Measurements from ENCODE around the gene PCGF3. TPM values are rescaled to one million over a fixed set of nuclear protein-coding genes. Genes with fewer than 3 reads are reported as not detected.
A peak's percentile ranks its signal among the peaks of the same experiment; 100 is the strongest.

The PCGF3 gene, protein sequence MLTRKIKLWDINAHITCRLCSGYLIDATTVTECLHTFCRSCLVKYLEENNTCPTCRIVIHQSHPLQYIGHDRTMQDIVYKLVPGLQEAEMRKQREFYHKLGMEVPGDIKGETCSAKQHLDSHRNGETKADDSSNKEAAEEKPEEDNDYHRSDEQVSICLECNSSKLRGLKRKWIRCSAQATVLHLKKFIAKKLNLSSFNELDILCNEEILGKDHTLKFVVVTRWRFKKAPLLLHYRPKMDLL
- total RNA-seq (2013; cell fraction: nucleolus; rRNA removed) = 137 and 138 TPM in 2 replicates
- total RNA-seq (2014; rRNA removed) (21.1 and 21.7 TPM in 2 replicates), total RNA-seq (2014; rRNA removed; fragmentation: Illumina TruSeq; extraction: Trizol) (15.0 and 15.4 TPM in 2 replicates), total RNA-seq (2021) (35.4 and 35.8 TPM in 2 replicates), polyA plus RNA-seq (2011; rRNA removed) (43.8 and 45.9 TPM in 2 replicates), polyA plus RNA-seq (2014; fragmentation: Illumina TruSeq; extraction: Trizol) (11.9 and 15.6 TPM in 2 replicates), polyA plus RNA-seq (2014; fragmentation: Nextera tagmentation; extraction: Ambion mirVana) (1 to 10 TPM; 2.2 to 4.5 TPM), polyA plus RNA-seq (2014; rRNA removed) (33.2 and 40.5 TPM in 2 replicates), polyA plus RNA-seq (2016; fragmentation: Nextera tagmentation; extraction: Ambion mirVana) (10 to 100 TPM; 14.3 to 16.2 TPM), polyA minus RNA-seq (2011; rRNA and poly(A)+ RNA removed) (54.2 and 58.7 TPM in 2 replicates), Bru-seq, nascent RNA (percentile 67 among the genes with signal in this experiment), BruChase-seq, experiment 1, labeled RNA remaining after a 6-hour chase (percentile 86 among the genes with signal in this experiment), BruChase-seq, experiment 2, labeled RNA remaining after a 2-hour chase (percentile 80 among the genes with signal in this experiment)
- 19.4 TPM for polyA plus RNA-seq (2011; ENCODE audit: low read depth)
- 43.1 and 49.1 TPM in 2 replicates for polyA plus RNA-seq (2011; cell fraction: cytosol; rRNA removed)
- 236 and 252 TPM in 2 replicates for polyA plus RNA-seq (2011; cell fraction: nucleus; rRNA removed)
- 22.8 and 29.1 TPM in 2 replicates for polyA plus RNA-seq (2012)
- polyA minus RNA-seq (2011; cell fraction: cytosol; rRNA and poly(A)+ RNA removed) = 22.6 and 24.6 TPM in 2 replicates
- polyA minus RNA-seq (2011; cell fraction: nucleus; rRNA and poly(A)+ RNA removed) = 60.6 and 74.2 TPM in 2 replicates
- long read RNA-seq, experiment 1, full-length matches to known transcripts = 3 of 8 reads
- long read RNA-seq, experiment 1, partial matches to known transcripts = 2 of 8 reads
- long read RNA-seq, experiment 1, other reads (novel, unspliced or antisense) = 3 of 8 reads
- long read RNA-seq, experiment 2, full-length matches to known transcripts = 21 of 25 reads
- long read RNA-seq, experiment 2, partial matches to known transcripts = 3 of 25 reads
- long read RNA-seq, experiment 2, other reads (novel, unspliced or antisense) = 1 of 25 reads

DNA sequence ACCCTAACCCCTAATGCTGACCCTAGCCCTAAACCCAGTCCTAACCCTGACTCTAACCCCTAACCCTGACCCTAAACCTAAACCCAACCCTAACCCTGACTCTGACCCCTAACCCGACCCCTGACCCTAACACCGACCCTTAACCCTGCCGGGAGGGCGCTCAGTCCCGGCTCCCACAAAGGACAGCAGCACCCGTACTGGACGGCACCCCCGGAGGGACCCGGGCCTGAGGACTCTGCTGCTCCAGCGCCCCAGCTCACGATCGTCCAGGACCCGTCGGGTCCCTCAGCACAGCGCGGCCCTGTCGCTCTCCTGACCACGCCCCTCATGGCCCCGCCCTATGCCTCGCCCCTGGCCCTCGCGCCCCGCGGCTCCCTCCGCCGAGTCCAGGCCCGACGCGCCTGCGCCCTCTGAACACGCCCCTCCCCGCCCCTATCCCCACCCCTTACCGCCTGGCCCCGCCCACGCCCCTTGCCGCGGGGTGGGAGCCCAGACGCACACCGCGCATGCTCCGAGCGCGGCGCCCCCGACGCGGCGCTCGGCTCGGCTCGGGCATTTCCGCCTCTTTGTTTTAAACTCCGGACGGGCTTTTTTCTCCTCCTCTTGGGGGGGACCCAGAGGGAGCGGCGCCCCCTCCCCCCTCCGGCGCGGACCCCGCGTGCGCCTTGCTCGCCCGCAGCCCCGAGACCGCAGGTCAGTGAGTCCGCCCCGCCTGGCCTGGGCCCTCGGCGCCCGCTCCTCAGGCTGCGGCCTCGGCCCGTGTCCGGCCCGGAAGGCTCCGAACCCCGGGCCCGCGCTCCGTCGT lies at the start of gene PCGF3:
Gene PCGF3, plus strand, starts transcription at position 555 of the 805 bp plus-strand sequence. CDS start 27,849 bp downstream, outside the sequence.
- Histone ChIP-seq H3K4me2 (ENCODE audit: control insufficient read depth, insufficient read depth) (peak within 1 kb of the TSS; percentile 86), H2AFZ (ENCODE audit: control insufficient read depth, low read depth, low read length) (peak within 1 kb of the TSS; percentile 81), H3K4me1 (ENCODE audit: control insufficient read depth, insufficient read depth, low read length) (no peaks in the 10 kb centered on the region; the same call in 1 of the 2 replicates), H3K4me3 (peak within 1 kb of the TSS; percentile 99), H4K20me1 (ENCODE audit: control insufficient read depth, insufficient read depth) (no peaks in the 10 kb centered on the region), H3K36me3 (ENCODE audit: control insufficient read depth in 2 of 2, insufficient read depth in 2 of 2, low read length in 1 of 2) (peaks cover 1 to 2% of the 10 kb centered on the region in 2 experiments; a peak in 3 of 4 replicates), H3K9me3 (replicated peaks; ENCODE audit: control insufficient read depth, insufficient read depth, low read length) (no peaks in the 10 kb centered on the region), H3K79me2 (ENCODE audit: control insufficient read depth, insufficient read depth, low read length) (peaks cover 29% of the 10 kb centered on the region), H3K27me3 (replicated peaks in 1 of 2; ENCODE audit: control insufficient read depth in 2 of 2, insufficient read depth in 2 of 2, low read length in 1 of 2) (no peaks in the 10 kb centered on the region), H3K27ac (ENCODE audit: control insufficient read depth, insufficient read depth) (peak within 1 kb of the TSS; percentile 91), H3K9ac (ENCODE audit: control insufficient read depth, insufficient read depth, low read length) (peak within 1 kb of the TSS; percentile 88)
- peak; percentile 68 for DNase-seq (ENCODE audit: low read depth, low spot score)
- intact Hi-C loops (cut with micrococcal nuclease; ENCODE audit: unreplicated experiment) = no loop called here
- ChIA-PET CTCF (no interaction called here), RAD21 (ENCODE audit: unreplicated experiment) (no interaction called here), POLR2A (no interaction called here), SMC1A (ENCODE audit: uncharacterized antibody, unreplicated experiment) (no interaction called here)
- WGBS (ENCODE audit: insufficient coverage, insufficient replicate concordance, low lambda C conversion rate, missing lambda C conversion rate) = 1% methylated on average over 48 of the region's 82 CpGs
- peak; percentile 98 for ATAC-seq
- FAIRE-seq = peak; percentile 86
- in situ Hi-C loops (cut with MboI) = no loop called here
- BruUV-seq (replicated peaks) = no TSS peak
- TF ChIP-seq RAD51 (IDR thresholded peaks at IDR 0.05) (no peak), KAT2A (conservative IDR thresholded peaks at IDR 0.05; ENCODE audit: control insufficient read depth, low read depth, low read length) (no peak), MYB (IDR thresholded peaks at IDR 0.05; ENCODE audit: borderline replicate concordance, low read depth, low read length) (no peak), STAT1 (conservative IDR thresholded peaks at IDR 0.05) (no peak), PAX5 (IDR thresholded peaks at IDR 0.05; ENCODE audit: borderline replicate concordance, low read depth, low read length) (no peak), NKRF (conservative IDR thresholded peaks at IDR 0.05) (peak; percentile 68), WRNIP1 (IDR thresholded peaks at IDR 0.05; ENCODE audit: borderline replicate concordance, low read depth, low read length) (no peak), ZBED1 (IDR thresholded peaks at IDR 0.05; ENCODE audit: borderline replicate concordance) (no peak), RBBP5 (conservative IDR thresholded peaks at IDR 0.05) (no peak), EED (IDR thresholded peaks at IDR 0.05; ENCODE audit: low read depth) (no peak), SUPT20H (IDR thresholded peaks at IDR 0.05; ENCODE audit: borderline replicate concordance, control insufficient read depth, low read depth, low read length) (no peak), DPF2 (IDR thresholded peaks at IDR 0.05) (peak; percentile 65; the same call in 1 of the 2 replicates), NFYB (IDR thresholded peaks at IDR 0.05; ENCODE audit: insufficient read depth, low read depth, low read length) (no peak), ATF2 (IDR thresholded peaks at IDR 0.05; ENCODE audit: low read length) (no peak), EGR1 (IDR thresholded peaks at IDR 0.05; ENCODE audit: borderline replicate concordance in 1 of 2, low read depth in 2 of 2, low read length in 2 of 2) (peak in 1 of 2 experiments; percentile 77; a peak in 2 of 3 replicates), NBN (IDR thresholded peaks at IDR 0.05) (no peak; the same call in 1 of the 2 replicates)

Data from GM12878 (cell line).